Ovary (tissue), 9 donors: ENCODE data around the gene MORN4. TPM values are rescaled to one million over a fixed set of nuclear protein-coding genes. Genes with fewer than 3 reads are reported as not detected.
"Not testable (repeated sequence)": the region's sequence is repeated elsewhere in the genome, so short reads cannot be mapped to it uniquely, and the experiment has no call there.

Experiments
- DNase-seq, 5 donors: peaks; one replicate each; pipeline ENCODE4 v3.0.0-alpha.2; 2019 to 2020
- H3K27ac ChIP-seq, 2 donors: fragments of 200-600 bp; one replicate each; pipeline versions ENCODE4 v1.5.1 to v1.8.0; 2019 to 2022
- H3K27me3 ChIP-seq: fragments of 200-600 bp; one replicate; pipeline ENCODE4 v1.8.0; 2022
- H3K36me3 ChIP-seq: fragments of 200-600 bp; sonication (generic); one replicate; pipeline ENCODE4 v1.5.1; 2019
- H3K4me1 ChIP-seq: one replicate; pipeline ENCODE4 v1.8.1; 2013; ENCODE audit warnings: mild to moderate bottlenecking, moderate library complexity; ENCODE audit not compliant: insufficient read depth
- H3K4me3 ChIP-seq: fragments of 200-600 bp; sonication (generic); one replicate; pipeline ENCODE4 v1.5.1; 2017
- H3K9me3 ChIP-seq, 2 donors: fragments of 200-600 bp in 1 of 2; sonication (generic) in 1 of 2; one replicate each; pipeline versions ENCODE4 v1.5.1 to v1.8.1; 2013 to 2019; ENCODE audit warnings: mild to moderate bottlenecking in 1 of 2, moderate library complexity in 1 of 2
- CTCF ChIP-seq, 3 donors: fragments of 450-650 bp in 2 of 3; fragments of 200-600 bp in 1 of 3; IDR thresholded peaks; one replicate each; pipeline versions ENCODE4 v1.5.1 to v1.8.0; 2016 to 2022; ENCODE audit warnings: antibody characterized with exemption in 3 of 3, mild to moderate bottlenecking in 1 of 3
- EP300 ChIP-seq: sonication (generic); formaldehyde crosslinking; IDR thresholded peaks from one replicate; pipeline ENCODE4 v1.6.1; 2017; ENCODE audit warnings: antibody characterized with exemption
- POLR2A ChIP-seq: fragments of 450-650 bp; IDR thresholded peaks from one replicate; pipeline ENCODE4 v1.6.1; 2017; ENCODE audit warnings: antibody characterized with exemption, mild to moderate bottlenecking, moderate library complexity
- WGBS, 3 donors: extraction: QIAGEN DNeasy Blood & Tissue Kit in 1 of 3; methylation state at CpG; one replicate each; pipeline versions ENCODE4 v1.1.5 to v1.1.7; 2013 to 2017; 5-methylcytosine and 5-hydroxymethylcytosine counted together
- intact Hi-C, 4 donors: fragments of 100-400 bp; cut with DNase I; formaldehyde crosslinking; loops; one replicate each; pipeline versions ENCODE4 v1.11.0 to v1.15.1; 2022 to 2023
- polyA plus RNA-seq, 2 donors: library from polyadenylated mRNA; stranded (reverse); fragments of 200-250 nt in 1 of 2; fragments of 350-450 nt in 1 of 2; fragmentation: Illumina TruSeq in 1 of 2; extraction: RNeasy Lipid Tissue Mini Kit (QIAGEN cat#74804) in 1 of 2; gene quantifications; one replicate each; pipeline ENCODE4 v1.2.3, GENCODE V29; 2013 to 2014
- total RNA-seq, 7 donors: library from RNA; depleted of rRNA in 2 of 7; stranded (reverse); fragments of >200 nt in 2 of 7; fragmentation: NEBNext Ultra II Directional in 3 of 7; extraction: Animal tissue kit (Norgen Biotek cat#: 25700) in 3 of 7; gene quantifications; one replicate each; pipeline versions ENCODE4 v1.1.0 to v1.2.4, GENCODE V29; 2016 to 2023
- donor health status: DM: no; HTN: no; CAD: no; lungs with moderate emphysema.
- donor health status: DM: no; HTN: no; CAD: no.
- donor health status: Bipolar disorder and iron deficiency.
- donor health status: DM: yes; HTN: yes; CAD: no.
- donor health status: DM: no; HTN: no; CAD: no.
- donor health status: DM: yes; HTN: yes; CAD: no.

MORN4 gene
- total and polyA plus RNA-seq, 9 donors = 6.6 to 17.7 (median 11.5) TPM

DNA sequence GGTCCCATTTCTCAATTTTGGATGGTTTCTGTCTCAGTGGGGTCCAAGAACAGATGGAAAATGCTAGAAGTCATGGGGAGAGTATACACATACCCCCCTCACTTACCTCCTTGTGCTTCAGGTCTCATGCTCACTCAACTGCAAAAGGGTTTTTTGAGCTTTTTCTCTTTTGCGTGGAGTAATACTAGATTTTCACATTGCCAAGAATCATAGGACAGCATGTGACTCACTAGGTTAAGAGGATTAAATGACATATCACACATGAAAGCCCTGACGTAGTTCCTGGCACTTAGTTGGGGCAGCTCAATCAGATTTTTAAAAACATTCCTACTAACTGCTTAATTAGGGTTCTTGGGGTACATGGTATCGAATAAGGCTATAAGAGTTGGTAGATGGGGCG is 11.6 kb upstream of the MORN4 start:
- peaks cover 7% of the 10 kb centered on the region for H3K4me1 ChIP-seq
- TF ChIP-seq EP300 (no peak), POLR2A (no peak)
- WGBS, 3 donors = 93 to 95% (median 94%) methylated on average over 4 of the region's 4 CpGs
- no peaks in the 10 kb centered on the region for H3K36me3 ChIP-seq
- H3K9me3 ChIP-seq = no peaks in the 10 kb centered on the region
- intact Hi-C loops = no loop called here
- no peak for DNase-seq
- no peak overlapping the region for H3K27ac ChIP-seq
- H3K4me3 ChIP-seq = no peak overlapping the region
- H3K27me3 ChIP-seq = no peaks in the 10 kb centered on the region

GRCh38 chr10:97643441-97643985 is 10.2 kb upstream of the MORN4 start:
- H3K27ac ChIP-seq = no peak overlapping the region
- H3K36me3 ChIP-seq = no peaks in the 10 kb centered on the region
- no peak for DNase-seq

DNA sequence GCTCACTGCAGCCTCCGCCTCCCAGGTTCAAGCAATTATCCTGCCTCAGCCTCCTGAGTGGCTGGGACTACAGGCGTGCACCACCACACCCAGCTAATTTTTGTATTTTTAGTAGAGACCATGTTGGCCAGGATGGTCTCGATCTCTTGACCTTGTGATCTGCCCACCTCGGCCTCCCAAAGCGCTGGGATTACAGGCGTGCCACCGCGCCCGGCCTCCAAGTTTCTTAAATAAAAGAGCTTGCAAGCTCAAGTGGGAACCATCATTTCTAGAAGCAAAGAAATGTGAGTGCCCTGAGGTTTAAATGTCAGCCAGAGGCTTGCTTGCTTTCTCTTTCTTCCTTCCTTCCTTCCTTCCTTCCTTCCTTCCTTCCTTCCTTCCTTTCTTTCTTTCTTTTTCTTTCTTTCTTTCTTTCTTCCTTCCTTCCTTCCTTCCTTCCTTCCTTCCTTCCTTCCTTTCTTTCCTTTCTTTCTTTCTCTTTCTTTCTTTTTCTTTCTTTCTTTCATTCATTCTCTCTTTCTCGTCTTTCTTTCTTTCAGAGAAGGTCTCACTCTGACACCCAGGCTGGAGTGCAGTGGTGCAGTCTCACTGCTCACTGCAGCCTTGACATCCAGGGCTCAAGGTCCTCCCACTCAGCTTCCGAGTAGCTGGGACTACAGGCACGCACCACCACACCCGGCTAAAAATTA is 9.3 kb upstream of the MORN4 start:
- DNase-seq, H3K4me1 ChIP-seq, H3K36me3 ChIP-seq, H3K9me3 ChIP-seq, H3K4me3 ChIP-seq, H3K27ac ChIP-seq, intact Hi-C loops, H3K27me3 ChIP-seq: not testable (repeated sequence)
- WGBS, 3 donors = 87 to 93% (median 92%) methylated on average over 13 of the region's 13 CpGs

More at GRCh38 chr10:97643441-97643985, 10.2 kb upstream of the MORN4 start:
- H3K27me3 ChIP-seq = no peaks in the 10 kb centered on the region
- intact Hi-C loops = no loop called here
- H3K4me3 ChIP-seq = no peak overlapping the region
- no peaks in the 10 kb centered on the region for H3K9me3 ChIP-seq
- peaks cover 6% of the 10 kb centered on the region for H3K4me1 ChIP-seq
- TF ChIP-seq CTCF (IDR thresholded peaks at IDR 0.05) (no peak), EP300 (no peak), POLR2A (no peak)
- WGBS, 3 donors = 94 to 96% (median 95%) methylated on average over 4 of the region's 4 CpGs

GRCh38 chr10:97640868-97641811 is 7.8 kb upstream of the MORN4 start:
- intact Hi-C loops = no loop called here
- TF ChIP-seq CTCF (IDR thresholded peaks at IDR 0.05) (no peak), POLR2A (no peak), EP300 (no peak)
- Histone ChIP-seq H3K27ac (peak overlapping the region; percentile 70 to 79), H3K27me3 (no peaks in the 10 kb centered on the region), H3K36me3 (no peaks in the 10 kb centered on the region), H3K9me3 (no peaks in the 10 kb centered on the region), H3K4me3 (peak overlapping the region; percentile 70), H3K4me1 (peaks cover 6% of the 10 kb centered on the region)
- 0 to 1% (median 0%) methylated on average over 56 to 67 of the region's 67 CpGs for WGBS, 3 donors
- peak; percentile 20 to 55 (median 33) for DNase-seq

DNA sequence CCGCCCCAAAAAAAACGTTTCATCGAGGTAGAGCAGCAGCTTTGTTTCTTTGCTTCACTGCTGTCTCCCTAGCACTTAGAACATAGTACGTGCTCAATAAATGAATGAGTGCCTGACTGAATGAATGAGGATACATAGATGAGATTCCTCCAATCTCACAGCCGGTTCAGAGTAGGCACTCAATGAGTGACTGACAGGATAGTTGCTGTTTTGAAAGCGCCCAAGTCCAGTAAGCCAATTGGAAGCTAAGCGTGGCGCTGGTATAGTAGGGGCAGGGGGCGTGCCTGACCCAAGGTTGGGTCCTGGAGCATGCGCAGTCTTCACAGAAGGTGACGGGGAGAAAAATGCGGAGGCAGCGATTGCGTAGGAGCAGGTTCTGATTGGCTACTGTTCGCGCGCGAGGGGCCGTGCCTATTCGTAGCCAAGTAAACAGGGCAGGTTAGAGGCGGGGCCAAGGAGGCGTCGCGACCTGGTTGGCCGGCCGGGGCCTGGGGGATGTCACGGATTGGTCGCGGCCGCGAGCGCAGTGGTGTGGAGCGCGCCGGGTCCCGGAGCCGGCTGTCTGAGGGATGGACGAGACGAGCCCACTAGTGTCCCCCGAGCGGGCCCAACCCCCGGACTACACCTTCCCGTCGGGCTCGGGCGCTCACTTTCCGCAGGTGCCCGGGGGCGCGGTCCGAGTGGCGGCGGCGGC is 7.0 kb upstream of the MORN4 start, which contains the start of gene PI4K2A:
Gene PI4K2A (plus strand): TSS at position 498 of the 694 bp plus-strand sequence. CDS start 72 bp downstream, at position 570.
- H3K27me3 ChIP-seq = no peaks in the 10 kb centered on the region
- H3K36me3 ChIP-seq = no peaks in the 10 kb centered on the region
- peak within 1 kb of the TSS; percentile 70 to 79 for H3K27ac ChIP-seq
- H3K4me3 ChIP-seq = peak within 1 kb of the TSS; percentile 70
- intact Hi-C loops = no loop called here
- 1 to 2% (median 2%) methylated on average over 47 to 54 of the region's 54 CpGs for WGBS, 3 donors
- H3K9me3 ChIP-seq = no peaks in the 10 kb centered on the region
- peaks cover 6% of the 10 kb centered on the region for H3K4me1 ChIP-seq
- no peak for TF ChIP-seq EP300
- TF ChIP-seq POLR2A = peak; percentile 72
- DNase-seq = peak; percentile 97 to 99 (median 98)

DNA sequence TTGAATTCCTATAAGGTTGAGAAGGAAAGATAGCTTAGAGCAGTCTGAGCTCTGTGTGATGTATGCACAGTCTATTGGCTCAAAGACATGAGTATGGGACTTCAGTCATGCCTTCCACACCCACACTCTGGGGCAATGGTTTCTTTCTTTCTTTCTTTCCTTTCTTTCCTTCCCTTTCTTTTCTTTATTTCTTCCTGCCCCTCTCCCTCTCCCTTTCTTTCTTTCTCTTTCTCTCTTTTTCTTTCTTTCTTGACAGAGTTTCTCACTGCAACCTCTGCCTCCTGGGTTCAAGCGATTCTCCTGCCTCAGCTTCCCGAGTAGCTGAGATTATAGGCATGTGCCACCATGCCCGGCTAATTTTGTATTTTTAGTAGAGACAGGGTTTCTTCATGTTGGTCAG is 5.8 kb upstream of the MORN4 start:
- H3K4me3 ChIP-seq, DNase-seq, intact Hi-C loops, H3K9me3 ChIP-seq, H3K4me1 ChIP-seq, H3K27me3 ChIP-seq, H3K27ac ChIP-seq, H3K36me3 ChIP-seq: not testable (repeated sequence)
- WGBS, 3 donors = 81 to 89% (median 83%) methylated on average over 3 of the region's 3 CpGs
